Measurements from ENCODE around the gene AHDC1.
A peak's percentile ranks its signal among the peaks of the same experiment; 100 is the strongest.

Gene AHDC1

DNA sequence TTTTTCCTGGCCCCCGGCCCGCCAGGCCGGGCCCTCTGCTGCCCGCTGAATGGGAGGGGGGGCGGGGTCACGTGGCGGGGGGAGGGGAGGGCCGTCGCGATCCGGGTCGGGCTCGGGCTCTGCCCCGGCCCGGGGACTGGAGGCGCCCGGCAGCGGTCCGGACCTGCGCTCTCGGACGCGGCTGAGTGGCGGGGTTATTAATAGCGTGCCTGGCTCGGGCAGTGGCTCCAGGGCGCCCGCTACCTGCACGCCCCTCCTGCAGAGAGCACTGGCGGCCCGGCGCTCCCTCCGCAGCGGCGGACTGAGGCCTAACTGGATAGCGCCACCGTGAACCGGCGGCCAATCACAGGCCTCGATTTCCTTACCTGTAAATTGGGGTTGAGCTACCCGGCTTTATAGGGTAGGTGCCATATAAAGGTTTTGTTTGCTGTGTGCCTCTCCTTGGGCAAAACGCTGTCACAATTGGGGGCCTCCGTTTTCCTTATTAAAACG lies 28.1 kb downstream of the AHDC1 start:
- Mint-ChIP-seq H3K9me3 (no peaks in the 10 kb centered on the region), H3K27ac (no peak overlapping the region), H3K4me1 (ENCODE audit: low read depth) (peaks cover 41% of the 10 kb centered on the region), H3K4me3 (peak overlapping the region; percentile 55), H3K27me3 (peaks cover 44% of the 10 kb centered on the region), H3K36me3 (ENCODE audit: low read depth) (peaks cover 6% of the 10 kb centered on the region)
- intact Hi-C loops (cut with micrococcal nuclease) = no loop called here

DNA sequence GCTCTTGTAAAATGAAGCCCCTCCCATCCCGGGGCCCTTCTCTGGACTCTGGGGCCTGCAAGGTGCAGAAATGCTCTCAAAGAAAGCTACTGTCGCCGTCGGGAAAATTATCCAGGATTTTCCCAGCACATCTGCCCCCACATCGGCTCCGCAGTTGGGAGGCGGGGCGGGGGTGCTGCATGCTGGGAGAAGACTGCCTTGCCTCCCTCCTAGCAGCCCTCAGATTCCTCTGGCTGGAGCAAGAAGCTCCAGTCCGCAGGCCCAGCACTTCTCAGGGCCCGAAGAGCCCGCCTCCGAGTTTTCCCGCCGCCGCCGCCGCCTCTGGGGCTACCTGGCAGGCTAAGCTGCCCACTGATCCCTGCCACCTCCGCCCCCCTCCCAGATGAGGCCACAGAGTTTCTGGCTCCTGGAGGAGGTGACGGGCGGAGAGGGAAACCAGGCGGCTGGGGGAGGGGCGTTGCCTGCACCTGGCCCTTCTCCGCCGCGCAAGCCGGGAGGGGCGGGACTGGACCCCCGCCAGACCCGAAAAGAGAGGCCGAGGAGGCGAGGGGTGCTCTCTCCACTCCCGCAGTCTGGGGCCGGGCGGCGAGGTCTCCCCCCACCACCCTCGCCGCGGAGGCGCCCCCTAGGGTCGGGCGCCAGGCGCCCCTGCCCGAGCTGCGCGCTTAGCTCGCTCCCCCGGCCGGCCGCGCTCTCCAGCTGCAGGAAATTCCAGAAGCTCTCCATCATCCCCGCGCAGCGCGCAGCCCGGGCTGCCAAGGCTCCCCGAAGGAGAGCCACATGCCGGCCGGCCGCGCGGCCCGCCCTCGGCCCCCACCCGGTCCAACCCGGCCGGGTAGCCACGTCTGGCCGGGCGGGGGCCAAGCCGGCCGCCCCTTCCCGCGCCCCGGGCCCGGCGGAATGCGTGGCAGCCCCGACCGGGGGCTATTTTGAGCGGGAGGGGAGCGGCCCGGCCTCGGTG lies 28.8 kb downstream of the AHDC1 start:
- H3K9me3 Mint-ChIP-seq = no peaks in the 10 kb centered on the region
- peaks cover 41% of the 10 kb centered on the region for H3K4me1 Mint-ChIP-seq (ENCODE audit: low read depth)
- no peak overlapping the region for H3K4me3 Mint-ChIP-seq
- peaks cover 48% of the 10 kb centered on the region for H3K27me3 Mint-ChIP-seq
- H3K27ac Mint-ChIP-seq = no peak overlapping the region
- intact Hi-C loops (cut with micrococcal nuclease) = no loop called here
- peaks cover 6% of the 10 kb centered on the region for H3K36me3 Mint-ChIP-seq (ENCODE audit: low read depth)

DNA sequence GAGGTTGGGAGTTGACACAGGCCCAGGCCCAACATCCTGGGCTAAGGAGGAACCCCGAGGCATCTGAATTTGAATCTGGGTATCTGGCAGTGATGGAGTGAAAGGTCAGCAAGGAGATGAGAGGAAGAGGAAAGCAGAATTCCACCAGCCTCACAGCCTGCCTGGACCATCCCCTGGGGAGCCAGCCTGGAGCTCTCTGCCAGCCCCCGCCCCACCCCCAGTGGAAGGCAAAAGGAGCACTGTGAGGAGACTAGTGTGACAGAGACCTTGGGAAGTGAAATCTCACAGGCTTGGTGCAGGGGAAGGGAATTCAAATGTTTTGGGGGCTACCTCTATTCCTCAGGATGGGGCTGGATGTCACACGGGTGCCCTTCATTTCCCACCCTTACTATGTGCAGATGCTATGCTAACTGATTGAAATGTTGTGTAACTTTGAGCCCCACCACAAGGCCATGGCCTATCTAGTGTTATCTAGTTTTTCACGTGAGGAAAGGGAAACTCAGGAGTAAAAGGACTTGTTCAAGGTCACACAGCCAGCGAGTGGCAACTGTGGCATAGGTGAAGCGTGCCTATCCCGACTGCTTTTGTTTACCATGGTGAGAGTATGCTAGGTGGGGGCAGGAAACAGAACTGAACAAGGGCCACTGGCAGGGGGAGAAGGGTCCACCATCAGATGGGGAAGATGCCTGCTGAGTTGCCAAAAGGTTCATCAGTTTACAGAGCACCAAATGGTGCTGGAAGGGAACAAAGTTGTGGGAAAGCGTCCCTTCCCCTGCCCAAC lies 29.8 kb downstream of the AHDC1 start:
- peaks cover 6% of the 10 kb centered on the region for H3K36me3 Mint-ChIP-seq (ENCODE audit: low read depth)
- no peak overlapping the region for H3K27ac Mint-ChIP-seq
- no peak overlapping the region for H3K4me3 Mint-ChIP-seq
- H3K4me1 Mint-ChIP-seq (ENCODE audit: low read depth) = peaks cover 51% of the 10 kb centered on the region
- intact Hi-C loops (cut with micrococcal nuclease) = no loop called here
- no peaks in the 10 kb centered on the region for H3K9me3 Mint-ChIP-seq
- peaks cover 51% of the 10 kb centered on the region for H3K27me3 Mint-ChIP-seq

DNA sequence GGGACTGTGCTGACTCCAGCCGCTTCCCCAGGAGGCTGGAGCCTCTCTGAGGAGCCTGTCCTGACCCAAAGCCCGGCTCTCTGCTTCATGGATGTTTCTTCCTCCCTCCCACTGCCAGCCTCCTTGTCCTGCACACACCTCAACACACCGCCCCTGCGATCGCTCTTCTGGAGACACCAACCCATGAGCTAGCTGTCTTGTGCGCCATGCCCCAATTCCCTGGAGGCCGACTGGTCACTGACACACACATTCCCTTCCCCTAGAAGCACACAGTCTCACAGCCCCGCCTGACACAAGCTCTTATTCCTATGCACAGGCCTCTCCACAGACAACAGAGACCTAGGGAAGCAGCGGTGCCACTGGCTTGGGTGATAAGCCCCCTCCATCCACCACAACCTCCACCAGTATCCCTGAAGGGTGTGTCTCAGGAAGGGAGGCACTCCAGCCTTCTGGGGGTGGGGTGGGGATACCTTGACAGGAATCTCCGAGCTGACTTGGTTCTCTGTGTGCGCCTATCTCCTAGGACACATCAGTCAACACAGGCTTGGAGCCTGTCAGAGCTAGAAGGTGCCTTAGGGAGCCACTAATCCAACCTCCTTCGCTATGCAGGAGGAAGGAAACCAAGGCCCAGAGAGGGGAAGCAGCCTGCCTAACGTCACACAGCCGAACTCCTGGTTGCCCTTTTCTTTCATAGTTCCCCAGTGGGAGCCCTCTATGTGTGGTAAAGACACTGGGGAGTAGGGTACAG lies 31.1 kb downstream of the AHDC1 start:
- Mint-ChIP-seq H3K9me3 (no peaks in the 10 kb centered on the region), H3K4me3 (no peak overlapping the region), H3K27me3 (peaks cover 51% of the 10 kb centered on the region), H3K36me3 (ENCODE audit: low read depth) (peaks cover 6% of the 10 kb centered on the region), H3K4me1 (ENCODE audit: low read depth) (peaks cover 62% of the 10 kb centered on the region), H3K27ac (no peak overlapping the region)
- intact Hi-C loops (cut with micrococcal nuclease) = no loop called here

DNA sequence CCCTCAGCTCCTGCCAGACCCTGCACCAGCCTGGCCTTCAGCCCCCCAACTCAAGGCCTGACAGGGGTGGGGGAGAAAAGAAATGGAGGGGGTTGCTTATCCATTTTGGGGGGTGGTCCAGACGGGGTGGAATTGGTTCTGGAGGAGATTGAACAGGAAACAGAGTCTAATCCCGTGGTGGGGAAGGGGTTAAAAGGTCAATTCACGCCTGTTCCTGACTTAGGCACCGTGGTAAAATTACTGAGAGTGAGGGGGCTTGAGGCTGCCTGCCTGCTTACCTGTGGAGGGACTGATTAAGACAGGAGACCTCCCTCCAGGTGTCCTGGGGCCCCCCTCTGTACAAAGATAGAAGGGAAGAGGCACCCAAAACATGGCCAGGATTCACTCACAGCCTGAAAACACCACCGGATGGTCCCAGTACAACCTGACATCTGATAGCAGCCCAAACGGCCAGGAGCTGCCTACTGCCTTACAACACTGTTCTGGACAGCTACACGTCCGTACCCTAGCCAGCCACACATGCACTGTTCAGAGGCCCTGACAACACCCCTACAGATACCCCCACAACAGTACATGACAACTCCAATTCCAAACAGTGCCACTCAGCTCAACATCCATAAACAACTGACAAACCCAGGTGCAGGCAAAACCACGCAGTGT lies 31.8 kb downstream of the AHDC1 start:
- intact Hi-C loops (cut with micrococcal nuclease) = no loop called here
- H3K4me3 Mint-ChIP-seq = no peak overlapping the region
- H3K27ac Mint-ChIP-seq = no peak overlapping the region
- H3K36me3 Mint-ChIP-seq (ENCODE audit: low read depth) = peaks cover 6% of the 10 kb centered on the region
- H3K27me3 Mint-ChIP-seq = peaks cover 46% of the 10 kb centered on the region
- H3K9me3 Mint-ChIP-seq = no peaks in the 10 kb centered on the region
- peaks cover 63% of the 10 kb centered on the region for H3K4me1 Mint-ChIP-seq (ENCODE audit: low read depth)

DNA sequence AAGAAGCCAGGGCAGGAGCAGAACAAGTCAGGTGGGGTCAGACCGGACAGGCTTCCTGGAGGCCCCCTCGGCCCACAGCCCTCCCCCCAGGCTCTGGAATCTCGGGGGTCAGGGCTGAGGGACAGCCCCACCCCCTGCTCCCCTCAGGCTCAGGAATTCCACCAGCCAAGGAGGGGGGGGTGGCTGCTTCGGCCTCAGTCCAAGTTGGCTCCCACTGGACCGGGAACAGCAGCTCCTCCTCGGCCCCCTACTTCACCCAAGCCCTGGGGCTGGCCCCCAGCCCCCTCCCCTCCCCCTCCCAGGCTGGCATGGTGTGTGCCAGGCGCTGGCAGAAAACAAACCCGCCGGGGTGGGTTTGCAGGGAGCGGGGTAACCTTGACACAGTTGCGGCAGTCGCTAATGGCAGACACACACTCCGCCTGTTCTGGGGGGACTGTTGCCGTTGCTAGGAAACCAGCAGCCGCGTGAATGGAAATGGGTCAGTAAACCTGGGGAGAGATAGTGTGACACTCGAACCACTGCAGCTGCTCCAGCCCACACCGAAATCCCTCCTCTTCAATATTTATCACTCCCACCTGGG lies 32.4 kb downstream of the AHDC1 start:
- Mint-ChIP-seq H3K4me1 (ENCODE audit: low read depth) (peaks cover 63% of the 10 kb centered on the region), H3K9me3 (no peaks in the 10 kb centered on the region), H3K4me3 (no peak overlapping the region), H3K27me3 (peaks cover 39% of the 10 kb centered on the region), H3K36me3 (ENCODE audit: low read depth) (peaks cover 6% of the 10 kb centered on the region), H3K27ac (no peak overlapping the region)
- intact Hi-C loops (cut with micrococcal nuclease) = no loop called here

DNA sequence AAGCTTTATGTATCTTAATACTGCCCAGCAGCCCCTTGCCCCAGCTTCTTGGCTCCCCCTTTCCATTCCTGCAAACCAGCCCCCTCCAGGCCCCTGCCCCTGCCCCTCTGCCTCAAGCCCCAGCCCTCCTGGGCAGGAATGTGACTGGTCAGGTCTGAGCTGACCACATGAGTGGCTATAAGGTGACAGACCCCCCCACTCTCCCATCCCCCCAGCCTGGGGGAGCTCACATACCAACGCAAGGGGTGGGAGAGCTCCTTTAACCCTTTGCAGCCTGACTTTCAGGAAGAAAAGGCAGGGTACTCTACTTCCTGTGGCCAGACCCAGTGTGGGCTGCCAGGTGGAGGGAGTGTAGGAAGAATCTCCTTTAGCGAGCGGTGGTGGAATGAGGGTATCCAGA lies 33.2 kb downstream of the AHDC1 start:
- intact Hi-C loops (cut with micrococcal nuclease) = no loop called here
- Mint-ChIP-seq H3K27ac (no peak overlapping the region), H3K36me3 (ENCODE audit: low read depth) (peaks cover 6% of the 10 kb centered on the region), H3K4me1 (ENCODE audit: low read depth) (peaks cover 68% of the 10 kb centered on the region), H3K9me3 (no peaks in the 10 kb centered on the region), H3K27me3 (peaks cover 36% of the 10 kb centered on the region), H3K4me3 (no peak overlapping the region)

DNA sequence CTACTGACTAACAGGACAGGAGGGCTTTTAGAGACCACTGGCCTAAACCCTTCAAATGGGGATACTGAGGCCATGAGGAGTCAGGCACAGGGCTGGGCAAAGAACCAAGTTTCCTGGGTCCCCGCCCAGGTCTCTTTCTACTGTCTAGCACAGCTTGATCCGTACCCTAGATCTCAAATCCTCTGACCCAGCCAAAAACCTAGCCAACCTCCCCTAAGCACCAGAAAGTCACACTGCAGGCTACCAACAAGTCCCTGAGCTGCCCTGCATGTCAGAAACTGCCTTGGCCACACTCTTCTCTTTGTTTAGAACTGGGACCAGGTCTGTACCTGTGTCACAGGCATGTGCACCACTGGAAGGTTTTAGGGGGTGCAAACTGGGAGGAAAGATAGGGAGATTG lies 33.6 kb downstream of the AHDC1 start:
- Mint-ChIP-seq H3K4me1 (ENCODE audit: low read depth) (peaks cover 73% of the 10 kb centered on the region), H3K36me3 (ENCODE audit: low read depth) (peaks cover 6% of the 10 kb centered on the region), H3K27ac (no peak overlapping the region), H3K27me3 (peaks cover 35% of the 10 kb centered on the region), H3K9me3 (no peaks in the 10 kb centered on the region), H3K4me3 (no peak overlapping the region)
- intact Hi-C loops (cut with micrococcal nuclease) = no loop called here

DNA sequence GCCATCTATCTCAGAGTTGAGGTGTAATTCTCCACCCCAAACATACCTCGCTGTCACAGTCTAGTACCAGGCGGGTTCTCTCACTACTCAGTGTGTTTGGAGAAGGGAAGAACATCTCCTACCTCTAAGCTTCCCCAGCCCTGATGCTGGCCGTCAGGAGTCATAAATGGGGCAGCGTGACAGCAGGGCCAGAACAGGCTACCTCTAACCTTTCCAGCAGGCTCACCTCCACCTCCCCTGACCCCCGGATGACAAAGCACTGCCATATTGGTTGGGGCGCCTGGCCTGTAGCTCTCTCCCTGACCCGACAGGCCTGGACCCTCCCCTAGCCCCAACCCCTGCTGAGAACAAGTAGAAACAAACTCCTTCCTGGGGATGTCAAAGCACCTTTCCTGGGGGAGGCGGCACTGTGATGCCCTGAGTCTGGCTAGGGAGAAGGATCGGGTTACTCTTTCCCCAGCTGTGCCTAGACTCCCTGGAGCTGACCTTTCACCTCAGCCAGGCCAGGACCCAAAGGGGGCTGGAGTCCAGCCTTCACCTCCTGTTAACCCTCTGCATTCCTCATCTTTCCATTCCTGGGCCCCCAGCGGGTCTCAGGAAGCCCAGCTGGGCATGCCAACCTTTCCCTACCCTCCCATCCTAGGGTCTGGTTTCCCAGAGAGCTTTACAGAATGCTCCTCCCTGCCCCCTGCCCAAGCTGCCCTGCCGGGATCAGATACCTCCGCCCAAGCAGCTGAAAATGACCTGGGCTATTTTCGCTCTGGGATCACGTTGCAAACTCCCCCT lies 34.2 kb downstream of the AHDC1 start:
- H3K4me3 Mint-ChIP-seq = no peak overlapping the region
- intact Hi-C loops (cut with micrococcal nuclease) = no loop called here
- H3K27me3 Mint-ChIP-seq = peaks cover 30% of the 10 kb centered on the region
- H3K27ac Mint-ChIP-seq = peak overlapping the region; percentile 31
- H3K4me1 Mint-ChIP-seq (ENCODE audit: low read depth) = peaks cover 78% of the 10 kb centered on the region
- peaks cover 6% of the 10 kb centered on the region for H3K36me3 Mint-ChIP-seq (ENCODE audit: low read depth)
- H3K9me3 Mint-ChIP-seq = no peaks in the 10 kb centered on the region

DNA sequence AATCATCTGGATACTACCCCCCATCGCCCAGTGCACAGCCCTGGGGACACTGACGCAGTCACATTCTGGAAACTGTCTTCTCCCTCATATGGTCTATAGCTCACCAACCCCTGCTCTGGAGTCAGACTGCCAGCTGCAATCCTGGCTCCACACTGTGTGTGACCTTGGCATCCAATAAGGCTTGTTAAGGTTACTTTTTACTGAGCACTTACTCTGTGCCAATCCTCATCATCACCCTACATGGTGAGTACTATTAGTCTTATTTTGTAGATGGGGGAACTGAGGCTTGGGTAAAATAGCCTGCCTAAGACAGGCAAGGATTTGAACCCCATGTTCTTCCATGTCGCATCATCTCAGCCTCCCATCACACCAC lies 34.9 kb downstream of the AHDC1 start:
- H3K27me3 Mint-ChIP-seq = peaks cover 24% of the 10 kb centered on the region
- H3K36me3 Mint-ChIP-seq (ENCODE audit: low read depth) = no peaks in the 10 kb centered on the region
- H3K4me3 Mint-ChIP-seq = peak overlapping the region; percentile 67
- H3K27ac Mint-ChIP-seq = peak overlapping the region; percentile 31
- H3K9me3 Mint-ChIP-seq = no peaks in the 10 kb centered on the region
- peaks cover 78% of the 10 kb centered on the region for H3K4me1 Mint-ChIP-seq (ENCODE audit: low read depth)
- intact Hi-C loops (cut with micrococcal nuclease) = no loop called here

DNA sequence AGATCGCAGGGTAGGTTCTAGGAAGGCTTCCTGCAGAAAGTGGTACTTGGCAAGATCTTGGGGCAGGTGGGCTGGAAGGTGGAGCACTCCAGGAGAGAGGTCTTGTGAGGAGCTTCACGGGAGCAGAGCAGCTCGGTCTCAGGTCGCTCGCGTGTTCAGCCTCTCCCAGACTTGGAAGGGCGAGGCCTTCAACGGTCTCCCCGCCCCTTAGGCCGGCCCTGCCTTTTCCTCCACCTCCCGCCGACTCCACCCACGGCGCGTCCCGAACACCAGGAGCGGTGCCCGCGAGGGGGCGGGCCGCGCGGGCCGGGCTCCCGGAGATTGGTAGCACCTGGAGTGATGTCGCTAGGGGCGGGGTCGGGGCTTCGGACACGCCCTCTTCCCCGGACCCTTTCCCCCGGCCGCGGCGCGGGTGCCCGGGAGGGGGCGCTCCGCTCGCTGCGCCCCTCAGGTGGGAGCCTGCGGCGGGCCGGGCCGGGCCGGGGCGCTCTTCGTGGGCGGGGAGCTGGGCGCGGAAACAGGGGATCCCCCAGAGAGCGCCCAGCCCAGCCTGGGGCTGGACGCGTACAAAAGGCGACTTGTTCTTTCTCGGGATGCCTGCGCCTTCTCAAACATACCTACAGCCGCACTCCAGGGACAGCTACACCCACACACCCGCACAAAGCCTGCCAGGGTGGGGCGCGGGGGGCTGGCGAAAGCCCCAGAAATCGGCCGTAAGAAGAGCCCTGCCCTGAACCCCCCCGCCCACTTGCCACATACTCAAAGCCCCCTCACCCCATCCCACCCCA lies 35.5 kb downstream of the AHDC1 start:
- Mint-ChIP-seq H3K4me3 (peak overlapping the region; percentile 67), H3K4me1 (ENCODE audit: low read depth) (peaks cover 79% of the 10 kb centered on the region), H3K27ac (peak overlapping the region; percentile 61), H3K36me3 (ENCODE audit: low read depth) (no peaks in the 10 kb centered on the region), H3K27me3 (peaks cover 18% of the 10 kb centered on the region), H3K9me3 (no peaks in the 10 kb centered on the region)
- intact Hi-C loops (cut with micrococcal nuclease) = loop anchor here (1.0 kb wide), 1 partner anchor 11 kb away; no protein-coding TSS in a partner anchor

DNA sequence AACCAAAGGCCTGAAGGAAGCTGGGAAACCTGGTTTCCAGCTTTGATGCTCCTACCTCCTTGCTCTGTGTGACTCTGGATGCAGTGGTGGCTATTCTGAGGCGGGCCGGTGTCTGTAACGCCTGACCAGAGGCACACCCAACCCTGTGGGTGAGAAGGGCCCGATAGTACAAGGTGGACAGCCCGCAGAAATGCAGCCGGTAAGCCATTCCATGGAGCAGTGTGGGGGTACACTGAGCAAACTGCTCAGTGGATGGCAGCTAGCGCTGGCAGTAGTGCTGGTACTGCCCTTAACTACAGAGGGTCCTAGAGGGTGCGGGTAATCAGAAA lies 36.0 kb downstream of the AHDC1 start:
- Mint-ChIP-seq H3K4me3 (peak overlapping the region; percentile 60), H3K27ac (peak overlapping the region; percentile 61), H3K4me1 (ENCODE audit: low read depth) (peaks cover 81% of the 10 kb centered on the region), H3K9me3 (no peaks in the 10 kb centered on the region), H3K36me3 (ENCODE audit: low read depth) (no peaks in the 10 kb centered on the region), H3K27me3 (peaks cover 18% of the 10 kb centered on the region)
- intact Hi-C loops (cut with micrococcal nuclease) = loop anchor here (1.0 kb wide), 1 partner anchor 11 kb away; no protein-coding TSS in a partner anchor
